NCI-H446 (cell line): ENCODE data around the gene PRKD1.

Source experiments
- DNase-seq, 2 experiments: peaks; one replicate each; lab custom pipeline; 2025; lab: John Stamatoyannopoulos, UW

The PRKD1 gene

GRCh38 chr14:29603696-29604095, 324.0 kb downstream of the PRKD1 start:
- peak; percentile 47 to 79 for DNase-seq

GRCh38 chr14:29601616-29602015, 326.0 kb downstream of the PRKD1 start:
- no peak for DNase-seq

- DNase-seq, result no peak
Measured at GRCh38 chr14:29587761-29588470, 339.7 kb downstream of the PRKD1 start.

- DNase-seq, result no peak
Measured at GRCh38 chr14:29587046-29587445, 340.6 kb downstream of the PRKD1 start.

- peak in 1 of 2 experiments; percentile 62 for DNase-seq
Measured at GRCh38 chr14:29584992-29585391, 342.7 kb downstream of the PRKD1 start.

- DNase-seq, result no peak
Measured at GRCh38 chr14:29580763-29581162, 346.9 kb downstream of the PRKD1 start.

GRCh38 chr14:29579838-29580237, 347.8 kb downstream of the PRKD1 start:
- DNase-seq, result no peak

- no peak for DNase-seq
Measured at GRCh38 chr14:29576927-29577326, 350.7 kb downstream of the PRKD1 start.

- DNase-seq, result no peak
Measured at GRCh38 chr14:29569194-29569593, 358.5 kb downstream of the PRKD1 start.

- no peak for DNase-seq
Measured at GRCh38 chr14:29566194-29566593, 361.5 kb downstream of the PRKD1 start.

- DNase-seq, result no peak
Measured at GRCh38 chr14:29558516-29558915, 369.1 kb downstream of the PRKD1 start.

GRCh38 chr14:29554335-29554734, 373.3 kb downstream of the PRKD1 start:
- DNase-seq, result no peak

- no peak for DNase-seq
Measured at GRCh38 chr14:29553427-29553826, 374.2 kb downstream of the PRKD1 start.

GRCh38 chr14:29548948-29549370, 378.7 kb downstream of the PRKD1 start:
- DNase-seq, result peak; percentile 70 to 90

- DNase-seq, result no peak
Measured at GRCh38 chr14:29545714-29546113, 381.9 kb downstream of the PRKD1 start.

GRCh38 chr14:29536886-29537511, 390.6 kb downstream of the PRKD1 start:
- DNase-seq, result peak; percentile 54 to 70

- peak; percentile 74 to 80 for DNase-seq
Measured at GRCh38 chr14:29529418-29529817, 398.2 kb downstream of the PRKD1 start.

GRCh38 chr14:29528889-29529288, 398.8 kb downstream of the PRKD1 start:
- peak; percentile 68 to 86 for DNase-seq

- no peak for DNase-seq
Measured at GRCh38 chr14:29527286-29527685, 400.4 kb downstream of the PRKD1 start.
